HG03571 (cell line): Measurements from ENCODE around the gene PLA2R1.

ENCODE experiments used
- ATAC-seq: cut with Tn5 transposase; IDR thresholded peaks from one replicate; pipeline ENCODE4 v1.9.1; 2021; ENCODE audit not compliant: unreplicated experiment

The PLA2R1 gene

DNA sequence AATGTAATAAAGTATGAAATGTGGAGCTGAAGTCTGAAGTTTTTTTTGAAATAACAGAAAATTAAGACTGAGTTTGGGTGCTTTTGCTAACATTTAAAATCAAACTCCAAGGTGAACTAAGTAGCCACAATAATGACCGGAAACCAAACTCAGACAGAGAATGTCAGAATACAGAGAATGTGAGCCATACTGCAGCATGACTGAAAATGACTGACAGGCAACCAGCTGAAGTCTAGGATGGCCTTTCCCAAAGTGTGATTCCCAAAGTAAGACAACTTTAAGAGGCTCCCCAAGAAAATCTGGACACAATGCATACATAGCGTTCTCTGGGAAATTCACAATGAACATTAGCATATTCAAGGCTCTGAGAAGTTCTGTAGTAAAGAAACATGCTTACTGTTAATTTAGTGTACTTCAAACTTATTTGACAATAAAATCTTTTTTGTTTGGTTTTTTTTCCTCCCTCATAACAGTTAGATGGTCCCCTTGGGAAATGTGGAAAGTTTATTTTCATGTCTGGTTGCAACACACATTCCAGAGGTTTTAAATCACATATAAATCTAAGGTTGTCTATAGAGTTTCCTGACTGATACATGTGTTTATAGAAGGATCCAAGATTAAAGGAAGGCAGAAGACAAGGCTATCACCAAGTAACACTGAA lies 28.6 kb downstream of the PLA2R1 start:
- no peak for ATAC-seq

DNA sequence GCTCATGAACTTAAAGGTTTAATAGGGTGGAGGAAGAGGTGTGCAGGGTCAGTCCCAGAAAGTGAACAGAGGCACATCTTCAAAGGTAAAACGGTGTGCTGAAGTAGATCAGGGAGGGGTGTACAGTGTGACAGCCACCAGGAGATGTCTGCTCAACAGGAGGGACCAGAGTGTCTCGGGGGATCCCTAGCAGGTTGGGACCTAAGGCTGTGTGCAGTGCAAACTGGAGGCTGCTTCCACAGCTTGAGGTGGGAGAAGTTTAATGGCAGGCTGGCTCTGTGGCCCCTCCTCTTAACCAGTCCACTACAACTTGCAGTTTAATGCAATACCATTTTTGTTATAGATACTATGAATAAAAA lies 33.2 kb downstream of the PLA2R1 start:
- ATAC-seq = no peak

DNA sequence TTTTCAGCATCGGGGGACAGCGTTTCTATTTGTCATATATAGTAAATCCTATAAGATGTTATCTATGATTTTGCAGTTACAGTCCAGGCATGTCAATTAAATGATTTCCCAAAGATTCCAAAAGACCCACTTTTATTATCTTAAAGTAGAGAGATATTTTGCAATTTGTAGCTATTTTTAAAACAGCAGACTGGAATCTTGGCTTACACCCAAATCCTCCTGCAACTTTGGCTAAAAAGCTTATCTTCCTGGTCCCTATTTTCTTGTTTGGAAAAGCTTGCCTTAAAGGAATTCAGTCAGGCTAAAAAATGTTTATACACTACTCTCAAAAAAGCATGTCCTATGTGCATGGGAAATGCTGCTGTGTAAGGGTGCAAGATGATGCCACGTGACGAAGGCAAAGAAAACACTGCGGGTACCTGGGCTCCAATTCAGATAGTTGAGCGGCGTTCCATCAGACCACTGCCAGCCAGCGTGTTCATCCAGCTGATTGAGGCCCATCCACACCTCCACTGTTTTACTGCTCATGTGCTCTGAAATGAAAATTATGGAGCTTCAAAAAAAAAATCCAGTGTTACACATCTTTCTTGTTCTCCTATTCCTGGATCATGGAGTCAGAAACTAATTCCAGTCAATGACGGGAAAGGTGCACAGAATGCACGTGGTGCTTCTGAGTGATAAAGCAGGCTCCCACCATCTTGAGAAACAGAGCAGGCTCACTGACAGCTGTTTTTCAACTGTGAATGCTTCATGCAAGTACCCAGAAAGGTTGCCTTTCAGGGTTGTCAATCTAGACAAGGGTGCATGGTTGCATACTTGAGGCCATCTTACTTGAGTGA lies 33.8 kb downstream of the PLA2R1 start:
- no peak for ATAC-seq

DNA sequence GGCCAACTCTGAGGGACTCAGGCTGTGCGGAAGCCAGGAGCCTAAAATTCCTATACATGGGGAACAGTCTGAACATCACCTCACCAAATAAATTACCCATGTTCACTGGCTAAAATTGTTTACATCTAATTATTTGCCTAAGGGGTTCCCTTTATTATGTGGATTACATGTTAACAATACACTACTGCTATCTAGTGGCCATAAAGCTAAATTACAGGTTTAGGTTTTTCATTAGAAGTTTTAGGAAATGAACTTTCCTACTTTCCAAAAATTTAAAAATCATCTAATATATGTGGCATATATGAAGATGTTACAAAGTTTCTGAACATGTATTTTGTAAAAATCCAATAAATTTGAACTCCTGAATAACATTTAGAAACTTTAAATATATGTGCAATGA lies 40.3 kb downstream of the PLA2R1 start:
- no peak for ATAC-seq

DNA sequence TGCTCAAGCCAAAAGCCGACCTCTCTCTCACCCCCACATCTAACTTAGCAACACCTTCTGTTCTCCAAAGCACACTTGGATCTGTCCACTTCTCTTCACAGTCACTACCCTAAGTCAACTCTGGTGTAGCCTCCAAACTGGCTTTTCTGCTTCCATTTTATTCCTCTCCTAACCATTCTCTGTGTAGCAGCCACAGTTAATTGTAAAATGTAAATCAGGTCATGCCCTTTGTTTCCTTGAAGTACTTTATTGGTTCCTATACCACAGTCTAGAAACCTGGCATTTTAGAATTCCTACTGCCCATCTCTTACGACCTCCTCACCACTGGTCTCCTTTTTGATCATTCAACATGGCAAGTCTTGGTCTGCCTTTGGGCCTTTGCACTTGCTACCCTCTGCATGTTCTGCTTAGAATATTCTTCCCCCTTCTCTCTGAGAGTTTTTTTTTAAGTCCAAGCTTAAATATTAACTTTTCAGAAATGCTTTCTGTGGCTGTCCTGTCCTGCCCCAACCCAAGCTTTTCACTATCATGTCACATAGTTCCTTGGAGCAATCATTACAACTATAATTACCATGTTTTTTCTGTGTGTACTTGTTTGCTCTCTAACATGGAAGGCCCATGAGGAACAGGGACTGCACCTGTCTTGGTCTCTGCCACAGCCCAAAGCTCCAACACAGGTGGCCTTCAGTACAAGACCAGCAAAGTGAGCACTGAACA lies 42.9 kb downstream of the PLA2R1 start:
- no peak for ATAC-seq

DNA sequence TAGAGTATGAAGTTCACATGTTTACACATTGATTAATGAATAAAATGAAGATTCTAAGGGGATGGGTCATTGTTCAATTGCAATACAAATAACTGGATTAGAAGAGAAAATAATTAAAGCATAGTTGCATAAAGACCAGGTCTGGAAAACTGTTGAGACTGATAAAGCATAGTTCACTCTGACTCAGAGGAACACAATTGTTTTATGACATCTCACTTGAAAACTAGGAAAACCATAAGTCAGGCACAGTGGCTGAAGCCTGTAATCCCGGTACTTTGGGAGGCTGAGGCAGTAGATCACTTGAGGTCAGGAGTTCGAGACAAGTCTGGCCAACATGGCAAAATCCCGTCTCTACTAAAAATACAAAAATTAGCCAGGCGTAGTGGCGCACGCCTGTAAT lies 46.7 kb downstream of the PLA2R1 start:
- no peak for ATAC-seq

DNA sequence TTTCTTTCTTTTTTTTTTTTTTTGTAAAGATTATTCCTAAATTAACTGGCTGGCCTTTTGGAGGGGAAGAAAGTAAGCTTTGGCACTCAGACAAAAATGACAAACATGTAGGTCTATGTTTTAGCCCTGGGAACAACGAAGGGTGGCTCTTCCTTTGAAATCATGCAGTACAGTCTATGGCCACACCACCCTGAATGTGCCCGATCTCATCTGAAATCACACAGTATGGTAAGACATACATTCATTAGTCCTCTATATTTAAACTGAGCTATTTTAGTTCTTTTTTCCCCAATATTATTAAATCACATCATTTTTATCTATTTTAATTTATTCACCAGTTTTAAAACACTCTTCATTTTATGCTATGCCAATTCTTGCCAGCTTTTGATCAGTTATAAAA lies 48.2 kb downstream of the PLA2R1 start:
- ATAC-seq = no peak

DNA sequence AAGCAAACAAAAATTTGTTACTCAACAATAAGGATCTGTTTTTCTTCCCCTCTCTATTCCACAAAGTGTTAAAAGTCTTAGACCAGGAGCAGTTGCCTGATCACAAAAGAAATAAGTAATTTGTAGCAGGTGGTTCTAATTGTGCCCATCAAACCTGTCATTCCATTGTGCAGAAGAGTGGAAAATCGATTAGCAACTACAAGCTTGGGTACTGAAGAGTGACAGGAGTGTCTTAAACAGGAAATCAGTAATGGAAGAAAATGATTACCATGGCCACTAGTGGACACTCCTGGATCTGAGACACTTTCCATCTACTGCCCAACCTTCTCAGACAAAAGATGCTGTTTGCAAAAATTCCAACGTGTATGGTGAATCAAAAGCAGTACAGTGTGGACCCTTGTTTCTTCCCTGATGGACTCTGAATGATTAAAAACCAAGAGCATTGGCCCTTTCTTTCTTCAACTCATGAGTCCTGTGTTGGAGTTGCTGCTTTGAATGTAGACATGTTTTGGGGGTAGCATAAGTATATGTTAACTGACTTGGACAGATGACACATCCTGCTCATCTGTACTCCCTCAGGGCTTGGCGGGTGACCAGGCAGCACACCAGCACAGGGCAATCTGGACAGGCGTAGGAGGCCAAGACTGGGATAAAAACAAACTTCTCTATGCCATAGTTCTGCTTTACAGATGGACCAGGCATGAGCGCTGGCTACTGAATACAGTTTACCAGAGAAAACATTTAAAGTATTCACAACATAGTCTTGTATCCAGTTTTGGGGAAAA lies 51.9 kb downstream of the PLA2R1 start:
- ATAC-seq = no peak

DNA sequence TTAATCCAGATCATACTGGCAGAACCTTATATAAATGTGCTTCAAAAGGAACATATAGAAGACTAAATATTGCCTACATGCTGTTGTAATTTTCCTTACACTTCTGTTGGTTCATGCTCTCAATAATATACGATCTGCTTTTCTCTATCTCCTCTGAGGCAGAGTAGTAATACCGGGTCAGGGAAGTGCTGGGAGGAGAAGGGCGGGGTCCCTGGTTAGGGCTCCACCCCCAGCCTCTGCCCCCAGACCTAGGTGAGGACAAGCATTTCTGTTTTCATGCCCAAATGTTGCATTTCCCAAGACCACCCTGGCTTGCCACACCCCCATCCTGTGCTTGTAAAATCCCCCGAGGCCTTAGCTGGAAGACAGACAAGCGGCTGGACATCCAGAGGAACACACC lies 55.3 kb downstream of the PLA2R1 start:
- no peak for ATAC-seq

DNA sequence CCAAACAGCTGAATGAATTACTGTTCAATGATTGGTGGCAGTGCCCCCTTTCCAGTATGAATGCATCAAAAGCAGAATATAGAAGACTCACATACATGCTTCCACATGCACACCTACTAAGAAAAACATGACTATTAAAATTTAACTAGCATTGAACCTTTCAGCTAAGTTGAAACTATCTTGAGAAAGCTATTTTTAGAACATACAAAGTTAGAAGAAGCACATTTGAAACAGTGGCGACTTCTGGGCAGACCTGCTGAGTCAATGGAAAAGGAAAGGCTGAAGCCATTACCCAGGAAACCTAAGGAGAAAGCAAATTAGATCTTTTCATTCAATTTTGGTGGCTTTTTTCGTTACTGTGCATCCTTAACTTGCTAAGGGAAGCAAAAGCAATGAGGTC lies 55.9 kb downstream of the PLA2R1 start:
- ATAC-seq = no peak

DNA sequence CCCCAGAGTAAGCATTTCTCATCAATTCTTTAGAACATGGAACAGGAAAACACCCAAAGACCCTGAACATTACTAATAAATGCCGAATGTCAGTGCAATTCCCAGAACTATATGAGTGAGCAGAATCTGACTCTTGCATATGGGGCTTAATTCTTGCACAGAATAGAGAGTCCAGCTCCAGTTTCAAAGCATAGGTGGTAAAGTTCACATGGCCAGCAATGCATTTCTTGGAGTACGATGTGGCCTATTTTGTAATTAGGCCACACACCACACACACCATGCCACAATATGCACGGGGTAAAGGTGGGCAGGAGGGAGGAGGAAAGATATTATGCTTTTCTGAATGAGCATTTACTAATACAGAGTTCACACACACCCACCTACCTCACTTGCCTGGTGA lies 56.5 kb downstream of the PLA2R1 start:
- ATAC-seq = no peak

DNA sequence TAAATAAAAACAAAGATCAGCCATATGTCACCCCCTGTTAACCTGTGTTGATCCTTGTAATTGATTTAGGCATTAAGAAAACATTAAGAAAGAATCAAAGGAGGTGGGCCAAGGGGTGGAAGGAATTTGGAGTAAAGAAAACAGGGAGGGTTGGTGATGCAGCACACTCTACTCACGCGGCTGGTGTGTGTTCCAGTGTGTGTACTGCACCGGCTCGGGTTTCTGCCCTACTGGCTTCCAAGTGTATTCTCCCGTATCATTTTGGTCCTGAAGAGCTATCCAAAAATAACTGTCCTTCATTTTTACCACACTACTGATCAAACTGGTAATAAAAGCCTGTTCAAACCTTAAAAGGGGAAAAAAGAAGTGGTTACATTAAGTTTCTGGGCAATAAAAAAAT lies 56.9 kb downstream of the PLA2R1 start:
- no peak for ATAC-seq

DNA sequence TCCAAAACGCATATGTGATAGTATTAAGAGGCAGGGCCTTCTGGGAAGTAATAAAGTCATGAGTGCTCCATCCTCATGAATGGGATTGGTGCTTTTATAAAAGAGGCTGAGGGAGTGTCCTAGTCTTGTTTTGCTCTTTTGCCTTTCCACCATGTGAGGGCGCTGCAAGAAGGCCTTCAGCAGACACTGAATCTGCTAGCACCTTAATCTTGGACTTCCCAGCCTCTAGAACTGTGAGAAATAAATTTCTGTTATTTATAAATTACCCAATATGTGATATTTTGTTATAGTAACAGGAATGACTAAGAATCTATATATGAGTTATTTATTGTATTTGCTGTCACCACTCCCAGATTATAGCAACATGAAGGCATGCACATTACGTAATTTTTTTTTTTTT lies 63.5 kb downstream of the PLA2R1 start:
- no peak for ATAC-seq

DNA sequence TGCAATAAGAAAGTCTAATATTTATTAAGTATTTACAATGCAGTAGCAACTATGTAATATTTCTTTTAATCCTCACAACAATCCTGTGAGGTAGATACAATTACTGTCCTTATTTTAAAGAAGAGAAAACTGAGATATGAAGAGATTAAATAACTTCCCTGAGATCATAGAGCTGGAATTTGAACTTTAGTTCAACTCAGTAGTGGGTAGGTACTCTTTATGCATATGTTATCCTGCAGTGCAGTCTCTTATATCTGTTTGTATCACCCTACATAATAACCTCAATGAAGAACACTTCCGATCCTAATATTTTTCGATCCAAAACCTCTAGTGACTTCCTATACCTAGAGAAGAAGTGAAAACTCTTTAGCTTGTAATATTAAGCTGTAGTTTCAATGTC lies 64.2 kb downstream of the PLA2R1 start:
- ATAC-seq = no peak

DNA sequence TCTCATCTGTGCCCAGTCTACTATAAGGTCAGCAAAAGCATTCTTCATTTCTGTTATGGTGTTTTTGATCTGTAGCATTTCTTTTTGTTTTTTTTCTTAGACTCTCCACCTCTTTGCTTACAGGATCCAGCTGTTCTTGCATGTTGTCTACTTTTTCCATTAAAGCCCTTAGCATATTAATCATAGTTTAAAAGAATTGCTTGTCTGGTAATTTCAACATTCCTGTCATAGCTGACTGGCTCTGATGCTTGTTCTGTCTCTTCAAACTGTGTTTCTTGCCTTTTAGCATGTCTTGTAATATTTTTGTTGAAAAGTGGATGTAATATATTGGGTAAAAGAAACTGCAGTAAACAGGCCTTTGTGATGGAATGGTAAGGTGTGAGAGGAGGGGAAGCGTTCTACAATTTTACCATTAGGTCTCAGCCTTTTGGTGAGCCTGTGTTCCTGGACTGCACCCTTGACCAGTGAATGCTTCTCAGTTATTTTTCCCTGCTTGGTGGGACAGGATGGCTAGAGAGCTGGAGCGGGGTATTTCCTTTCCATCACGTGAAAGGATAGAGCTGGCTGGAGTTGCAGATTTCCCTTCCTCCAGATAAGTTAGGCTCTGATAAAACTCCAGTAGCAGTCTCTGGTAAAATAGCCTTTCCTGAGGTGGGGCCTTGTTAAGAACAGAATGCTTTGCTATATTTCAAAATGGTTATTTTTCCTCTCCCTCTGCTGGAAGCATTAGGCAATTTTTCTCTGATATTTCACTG lies 65.4 kb downstream of the PLA2R1 start:
- no peak for ATAC-seq

DNA sequence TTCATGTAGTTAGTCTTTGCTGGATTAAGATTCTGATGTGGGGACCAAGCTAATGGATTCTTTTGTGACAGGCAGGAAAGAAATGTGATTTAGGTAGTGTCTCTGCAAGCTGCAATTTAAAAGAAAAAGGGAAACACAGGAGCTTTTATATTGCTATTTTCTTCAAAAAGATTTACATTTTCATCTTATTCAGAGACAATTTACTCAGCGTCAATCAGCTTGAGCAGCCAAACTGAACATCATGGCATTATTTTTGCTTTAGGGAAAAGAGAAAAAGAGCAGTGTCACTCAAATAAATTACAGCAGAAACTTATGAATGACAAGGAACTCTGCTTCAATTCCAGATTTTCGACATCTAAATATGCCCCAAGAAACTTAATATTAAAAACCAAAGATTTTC lies 67.4 kb downstream of the PLA2R1 start:
- no peak for ATAC-seq

DNA sequence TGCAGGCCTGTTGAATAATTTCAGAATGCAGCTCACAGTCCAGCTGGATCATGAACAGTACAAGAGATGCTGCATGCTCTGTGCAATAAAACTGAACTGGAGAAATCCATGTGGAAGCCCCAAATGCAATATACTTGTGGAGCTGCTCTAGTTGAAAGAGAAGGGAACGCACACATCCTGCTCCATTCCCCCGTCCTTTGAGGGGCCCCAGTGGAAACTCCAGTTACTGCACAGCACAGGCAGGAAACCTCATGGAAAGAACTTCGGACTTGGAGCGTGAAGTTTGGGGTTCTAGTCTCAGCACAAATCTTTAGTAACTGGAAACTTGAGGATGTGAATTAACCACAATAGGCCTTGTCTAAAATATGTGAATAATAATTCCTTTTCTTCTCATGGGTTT lies 73.2 kb downstream of the PLA2R1 start:
- no peak for ATAC-seq

DNA sequence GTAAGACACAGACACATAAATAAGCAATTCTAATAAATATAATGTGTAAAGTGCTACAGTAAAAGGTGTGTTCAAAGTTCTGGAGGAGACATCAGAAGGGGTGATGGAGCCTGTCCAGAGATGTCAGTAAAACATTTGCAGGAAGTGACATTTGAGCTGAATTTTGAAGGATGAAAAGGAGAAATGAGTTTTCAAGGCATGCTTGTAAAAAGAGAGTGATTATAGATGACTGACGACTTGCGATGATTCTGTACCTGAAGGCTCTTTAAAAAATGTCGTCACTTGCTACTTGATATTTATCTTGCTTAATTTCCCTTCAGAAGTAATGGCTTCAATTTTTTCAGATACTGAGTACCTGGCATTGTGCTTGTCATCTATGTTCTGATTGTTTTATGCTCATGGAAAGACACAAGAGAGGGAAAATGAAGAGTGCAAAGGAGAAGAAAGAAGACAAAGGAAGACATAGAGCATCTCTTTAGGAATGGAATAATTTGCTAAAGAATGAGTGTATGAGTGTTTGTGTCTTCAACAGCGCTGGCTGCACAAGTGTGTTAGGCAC lies 73.9 kb downstream of the PLA2R1 start:
- no peak for ATAC-seq

DNA sequence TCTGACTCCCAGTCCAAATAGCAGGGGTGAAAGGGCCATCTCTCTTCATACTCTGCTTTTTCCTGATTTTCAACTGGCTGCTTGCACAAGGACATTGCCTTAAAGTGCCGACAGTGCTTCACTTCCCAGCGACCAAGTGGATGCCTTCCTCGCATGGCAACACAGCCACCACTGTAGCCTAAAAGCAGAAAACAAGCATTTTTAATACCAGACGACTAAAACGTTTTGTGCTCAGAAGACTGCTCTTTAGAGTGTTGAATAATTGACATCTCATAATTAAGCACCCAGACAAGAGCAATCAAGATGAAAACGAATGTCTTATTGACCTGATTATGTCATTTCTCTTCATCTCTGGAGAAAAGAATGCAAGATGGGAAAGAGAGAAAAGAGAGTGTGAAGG lies 75.2 kb downstream of the PLA2R1 start:
- no peak for ATAC-seq

DNA sequence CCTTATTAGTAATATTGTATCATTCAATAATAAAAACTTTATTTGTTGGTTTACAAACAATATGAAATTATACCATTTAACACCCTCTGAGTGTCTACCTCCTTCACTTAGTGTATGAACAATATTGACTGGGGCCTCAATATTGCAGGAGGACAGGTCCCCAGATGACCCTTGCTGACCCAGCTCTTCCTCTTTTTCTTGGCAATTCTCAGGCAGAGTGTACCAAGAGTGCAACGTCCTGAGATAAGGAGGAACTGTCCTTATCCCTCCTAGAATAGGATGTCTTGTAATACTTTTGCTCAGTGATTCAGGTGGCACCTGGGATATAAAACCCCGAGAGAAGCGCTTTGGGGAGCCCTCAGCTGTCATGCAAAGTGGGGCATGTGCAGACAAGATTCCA lies 76.8 kb downstream of the PLA2R1 start:
- ATAC-seq = no peak
